ENCODE results near the gene PROCA1. TPM values are rescaled to one million over a fixed set of nuclear protein-coding genes. Genes with fewer than 3 reads are reported as not detected.

The PROCA1 gene
- total RNA-seq, 1 experiment from 2014 or later: 1.1 TPM

GRCh38 chr17:28698253-28698941 lies 13.3 kb downstream of the PROCA1 start:
- CTCF ChIA-PET: no interaction called here
- H3K9me3 Mint-ChIP-seq (ENCODE audit: unreplicated experiment): no peaks in the 10 kb centered on the region
- H3K4me3 Mint-ChIP-seq (ENCODE audit: unreplicated experiment): no peak overlapping the region
- no peak for TF ChIP-seq CTCF (IDR thresholded peaks at IDR 0.05; ENCODE audit: unreplicated experiment)
- intact Hi-C loops (cut with micrococcal nuclease): no loop called here
- peaks cover 90% of the 10 kb centered on the region for H3K36me3 Mint-ChIP-seq (ENCODE audit: insufficient read depth, unreplicated experiment)
- POLR2A ChIA-PET: interaction anchor here (1.3 kb wide), 1 partner anchor 27 kb away, joined by 3 read pairs; no protein-coding TSS in a partner anchor
- no peak overlapping the region for H3K27ac Mint-ChIP-seq (ENCODE audit: low read depth, unreplicated experiment)
- no peaks in the 10 kb centered on the region for H3K27me3 Mint-ChIP-seq (ENCODE audit: insufficient read depth, unreplicated experiment)
- BruUV-seq (replicated peaks): no TSS peak
- H3K4me1 Mint-ChIP-seq (ENCODE audit: insufficient read depth, unreplicated experiment): no peaks in the 10 kb centered on the region
- DNase-seq (ENCODE audit: unreplicated experiment): no peak

GRCh38 chr17:28693869-28694268 lies 17.8 kb downstream of the PROCA1 start:
- intact Hi-C loops (cut with micrococcal nuclease): no loop called here
- Mint-ChIP-seq H3K36me3 (ENCODE audit: insufficient read depth, unreplicated experiment) (peaks cover 96% of the 10 kb centered on the region), H3K4me1 (ENCODE audit: insufficient read depth, unreplicated experiment) (no peaks in the 10 kb centered on the region), H3K4me3 (ENCODE audit: unreplicated experiment) (no peak overlapping the region), H3K9me3 (ENCODE audit: unreplicated experiment) (no peaks in the 10 kb centered on the region), H3K27me3 (ENCODE audit: insufficient read depth, unreplicated experiment) (no peaks in the 10 kb centered on the region), H3K27ac (ENCODE audit: low read depth, unreplicated experiment) (no peak overlapping the region)
- TF ChIP-seq CTCF (IDR thresholded peaks at IDR 0.05; ENCODE audit: unreplicated experiment): no peak
- POLR2A ChIA-PET: interaction anchor here (0.6 to 1.7 kb wide), 3 partner anchors 9 to 307 kb away, joined by 3 to 6 read pairs (median 3); no protein-coding TSS in a partner anchor
- BruUV-seq (replicated peaks): no TSS peak
- no peak for DNase-seq (ENCODE audit: unreplicated experiment)
- CTCF ChIA-PET: no interaction called here

- no peak for TF ChIP-seq CTCF (IDR thresholded peaks at IDR 0.05; ENCODE audit: unreplicated experiment)
- no peak for DNase-seq (ENCODE audit: unreplicated experiment)
- CTCF ChIA-PET: interaction anchor here (0.6 kb wide), 1 partner anchor 190 kb away, joined by 3 read pairs; no protein-coding TSS in a partner anchor
- peaks cover 100% of the 10 kb centered on the region for H3K36me3 Mint-ChIP-seq (ENCODE audit: insufficient read depth, unreplicated experiment)
- POLR2A ChIA-PET: interaction anchor here (1.1 to 1.4 kb wide), 2 partner anchors 27 to 28 kb away, joined by 3 to 4 read pairs; partner anchors contain the start of genes SDF2 and SUPT6H
- no TSS peak for BruUV-seq (replicated peaks)
- no peaks in the 10 kb centered on the region for H3K27me3 Mint-ChIP-seq (ENCODE audit: insufficient read depth, unreplicated experiment)
- intact Hi-C loops (cut with micrococcal nuclease): no loop called here
- no peak overlapping the region for H3K27ac Mint-ChIP-seq (ENCODE audit: low read depth, unreplicated experiment)
- H3K4me1 Mint-ChIP-seq (ENCODE audit: insufficient read depth, unreplicated experiment): no peaks in the 10 kb centered on the region
- no peak overlapping the region for H3K4me3 Mint-ChIP-seq (ENCODE audit: unreplicated experiment)
- H3K9me3 Mint-ChIP-seq (ENCODE audit: unreplicated experiment): no peaks in the 10 kb centered on the region
These were observed 22.7 kb downstream of the PROCA1 start for GRCh38 chr17:28689011-28689410.

- ChIA-PET CTCF (interaction anchor here (0.6 kb wide), 1 partner anchor 191 kb away, joined by 3 read pairs; no protein-coding TSS in a partner anchor), POLR2A (interaction anchor here (0.8 to 1.4 kb wide), 4 partner anchors 26 to 56 kb away, joined by 3 to 4 read pairs (median 4); partner anchors contain the start of genes SDF2 and SUPT6H)
- Mint-ChIP-seq H3K9me3 (ENCODE audit: unreplicated experiment) (no peaks in the 10 kb centered on the region), H3K4me1 (ENCODE audit: insufficient read depth, unreplicated experiment) (no peaks in the 10 kb centered on the region), H3K36me3 (ENCODE audit: insufficient read depth, unreplicated experiment) (peaks cover 100% of the 10 kb centered on the region), H3K27ac (ENCODE audit: low read depth, unreplicated experiment) (no peak overlapping the region), H3K4me3 (ENCODE audit: unreplicated experiment) (no peak overlapping the region), H3K27me3 (ENCODE audit: insufficient read depth, unreplicated experiment) (no peaks in the 10 kb centered on the region)
- DNase-seq (ENCODE audit: unreplicated experiment): no peak
- TF ChIP-seq CTCF (IDR thresholded peaks at IDR 0.05; ENCODE audit: unreplicated experiment): no peak
- BruUV-seq (replicated peaks): no TSS peak
- intact Hi-C loops (cut with micrococcal nuclease): no loop called here
These were observed 23.2 kb downstream of the PROCA1 start for GRCh38 chr17:28688481-28688880.

Data from MCF 10A (cell line).